HG02943 (cell line): ENCODE data around the gene GAL3ST1.
"Not testable (repeated sequence)": the region's sequence is repeated elsewhere in the genome, so short reads cannot be mapped to it uniquely, and the experiment has no call there.

ENCODE experiments used
- ATAC-seq: cut with Tn5 transposase; IDR thresholded peaks from one replicate; pipeline ENCODE4 v1.9.1; 2021; ENCODE audit warnings: mild to moderate bottlenecking, low read depth, moderate library complexity; ENCODE audit not compliant: unreplicated experiment

Gene GAL3ST1

DNA sequence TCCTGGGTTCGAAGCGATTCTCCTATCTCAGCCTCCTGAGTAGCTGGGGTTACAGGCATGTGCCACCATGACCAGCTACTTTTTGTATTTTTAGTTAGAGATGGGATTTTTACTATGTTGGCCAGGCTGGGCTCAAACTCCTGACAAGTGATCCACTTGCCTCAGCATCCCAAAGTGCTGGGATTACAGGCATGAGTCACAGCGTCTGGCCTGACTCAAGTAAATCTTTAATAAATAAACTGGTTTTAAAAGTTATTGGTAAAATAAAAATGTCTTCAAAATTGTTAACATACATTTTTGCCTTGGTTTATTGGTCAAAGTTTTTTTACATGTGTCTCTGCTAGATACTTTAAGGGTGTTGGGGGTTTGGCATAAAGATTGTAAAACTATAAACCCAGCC, 24.5 kb upstream of the GAL3ST1 start:
- no peak for ATAC-seq

DNA sequence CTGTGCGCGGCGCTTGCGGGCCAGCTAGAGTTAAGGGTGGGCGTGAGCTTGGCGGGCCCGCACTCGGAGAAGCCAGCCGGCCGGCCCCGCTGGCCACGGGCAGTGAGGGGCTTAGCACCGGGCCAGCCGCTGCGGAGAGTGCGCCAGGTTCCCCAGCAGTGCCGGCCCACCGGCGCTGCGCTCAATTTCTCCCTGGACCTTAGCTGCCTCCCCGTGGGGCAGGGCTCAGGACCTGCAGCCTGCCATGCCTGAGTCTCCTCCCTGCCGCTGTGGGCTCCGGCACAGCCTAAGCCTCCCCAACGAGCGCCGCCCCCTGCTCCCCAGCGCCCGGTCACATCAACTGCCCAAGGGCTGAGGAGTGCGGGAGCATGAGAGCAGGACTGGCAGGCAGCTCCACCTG, 22.4 kb upstream of the GAL3ST1 start:
- no peak for ATAC-seq

DNA sequence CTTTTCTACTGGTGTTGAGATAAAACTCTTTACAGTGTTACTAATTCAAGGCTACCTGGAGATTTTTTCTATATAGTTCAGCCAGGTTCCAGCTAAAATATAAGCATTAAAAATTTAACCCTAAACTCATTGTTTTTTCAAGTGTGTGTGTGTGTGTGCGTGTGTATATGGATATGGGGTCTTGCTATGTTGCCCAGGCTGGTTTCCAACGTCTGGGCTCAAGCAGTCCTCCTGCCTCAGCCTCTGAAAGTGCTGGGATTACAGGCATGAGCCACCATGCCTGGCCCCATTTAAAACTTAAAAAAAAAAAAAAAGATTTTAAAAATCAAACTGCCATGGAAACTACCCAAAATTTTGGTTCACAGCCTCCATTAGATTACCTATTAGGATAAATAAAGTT, 21.7 kb upstream of the GAL3ST1 start:
- no peak for ATAC-seq

DNA sequence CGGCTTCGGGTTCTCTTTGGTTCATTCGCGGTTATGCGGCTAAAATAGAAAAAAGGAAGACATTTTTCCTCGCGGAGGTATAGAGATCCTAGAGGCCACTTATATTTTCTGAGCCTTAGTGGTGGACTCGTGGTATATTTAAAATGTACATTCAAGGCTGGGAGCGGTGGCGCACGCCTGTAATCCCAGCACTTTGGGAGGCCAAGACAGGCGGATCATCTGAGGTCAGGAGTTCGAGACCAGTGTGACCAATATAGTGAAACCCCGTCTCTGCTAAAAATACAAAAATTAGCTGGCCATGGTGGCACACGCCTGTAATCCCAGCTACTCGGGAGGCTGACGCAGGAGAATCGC, 17.9 kb upstream of the GAL3ST1 start:
- not testable (repeated sequence) for ATAC-seq

DNA sequence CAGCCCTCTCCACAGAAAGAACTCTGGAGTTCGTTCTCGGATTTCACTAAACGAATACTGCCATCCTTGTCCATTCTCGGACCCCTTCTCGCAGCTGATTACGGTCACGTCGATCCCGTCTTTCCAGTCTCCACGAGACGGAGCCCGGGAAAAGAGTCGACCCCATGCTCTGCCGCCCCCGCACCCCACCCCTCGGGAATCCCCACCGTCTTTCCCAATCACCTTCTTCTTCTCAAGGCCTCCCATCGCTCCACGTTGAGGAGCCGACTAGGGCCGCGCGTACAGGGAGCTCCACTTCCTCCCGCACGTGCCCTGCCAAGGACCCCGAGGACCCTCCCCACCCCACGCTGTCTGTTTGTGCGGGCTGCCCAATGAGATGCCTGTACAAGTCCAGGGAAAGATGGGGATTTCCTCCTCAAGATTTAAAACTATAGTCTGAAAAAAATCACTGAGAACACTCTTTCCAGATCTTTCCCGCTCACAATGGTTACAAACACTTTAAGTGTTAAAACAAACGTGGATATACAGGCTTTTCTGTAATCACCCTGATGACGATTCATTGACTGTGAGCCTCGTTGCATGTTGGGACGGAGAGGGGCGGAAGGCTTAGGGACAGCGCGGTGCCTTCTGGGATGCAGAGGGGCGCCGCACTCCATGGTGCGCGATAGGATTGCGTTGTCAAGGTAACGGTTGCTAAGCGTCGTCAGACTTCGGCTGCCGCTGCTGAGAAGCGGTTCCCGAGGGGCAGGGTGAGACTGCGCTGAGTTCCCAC, 17.3 kb upstream of the GAL3ST1 start, which contains the start of gene PES1:
PES1 (minus strand) TSS at position 323 of the 772 bp plus-strand sequence; CDS start at position 246, 77 bp downstream.
- peak; percentile 96 for ATAC-seq

DNA sequence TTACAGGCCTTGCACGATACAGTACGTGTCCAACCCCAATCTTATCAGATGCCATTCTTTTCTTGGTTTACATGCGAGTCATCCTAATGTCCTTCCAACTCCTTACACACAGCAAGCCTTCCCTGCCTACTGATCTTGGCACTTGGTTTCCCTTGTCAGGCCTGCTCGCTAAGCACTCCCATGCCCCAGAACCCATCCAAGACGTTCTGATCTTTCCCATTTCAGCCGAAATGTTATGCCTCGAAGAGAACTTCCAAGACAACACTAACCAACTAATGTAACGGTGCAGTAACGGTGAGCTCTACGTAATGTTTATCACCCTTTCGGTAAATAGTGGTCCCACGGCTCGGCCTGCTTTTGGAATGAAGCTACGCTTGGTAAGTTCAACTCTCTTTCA, 16.7 kb upstream of the GAL3ST1 start:
- ATAC-seq, result no peak

DNA sequence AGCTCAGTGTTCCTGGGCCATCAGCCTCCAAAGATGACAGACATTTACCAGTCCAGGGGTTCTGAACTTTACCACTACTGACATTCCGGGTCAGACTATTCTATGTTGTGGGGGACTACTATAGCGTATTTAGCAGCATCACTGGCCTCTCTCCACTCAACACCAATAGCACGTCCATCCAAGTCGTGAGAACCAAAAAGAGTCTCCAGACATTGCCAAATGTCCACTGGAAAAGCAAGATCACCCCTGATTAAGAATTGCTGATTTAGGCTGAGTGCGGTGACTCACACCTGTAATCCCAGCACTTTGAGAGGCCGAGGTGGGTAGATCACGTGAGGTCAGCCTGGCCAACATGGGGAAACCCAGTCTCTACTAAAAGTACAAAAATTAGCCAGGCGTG, 11.9 kb upstream of the GAL3ST1 start:
- ATAC-seq, result no peak

DNA sequence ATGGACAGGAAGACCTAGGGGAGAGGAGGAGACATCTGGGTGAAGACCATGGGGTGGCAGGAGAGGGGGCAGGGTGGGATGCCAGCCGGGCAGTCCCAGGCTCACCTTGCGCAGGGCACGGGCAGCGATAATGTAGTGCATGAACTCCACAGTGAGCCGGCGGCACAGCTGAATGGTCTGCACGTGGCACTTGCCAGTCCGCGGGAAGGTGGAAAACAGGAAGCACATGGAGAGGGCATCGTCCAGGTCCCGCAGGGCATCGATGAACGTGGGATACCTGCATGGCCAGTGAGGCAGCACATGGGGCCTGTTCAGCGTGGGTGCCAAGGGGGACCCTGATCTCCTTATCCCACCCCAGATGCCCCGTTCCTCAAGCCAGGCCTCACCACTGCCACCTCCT, 10.0 kb upstream of the GAL3ST1 start:
- no peak for ATAC-seq

DNA sequence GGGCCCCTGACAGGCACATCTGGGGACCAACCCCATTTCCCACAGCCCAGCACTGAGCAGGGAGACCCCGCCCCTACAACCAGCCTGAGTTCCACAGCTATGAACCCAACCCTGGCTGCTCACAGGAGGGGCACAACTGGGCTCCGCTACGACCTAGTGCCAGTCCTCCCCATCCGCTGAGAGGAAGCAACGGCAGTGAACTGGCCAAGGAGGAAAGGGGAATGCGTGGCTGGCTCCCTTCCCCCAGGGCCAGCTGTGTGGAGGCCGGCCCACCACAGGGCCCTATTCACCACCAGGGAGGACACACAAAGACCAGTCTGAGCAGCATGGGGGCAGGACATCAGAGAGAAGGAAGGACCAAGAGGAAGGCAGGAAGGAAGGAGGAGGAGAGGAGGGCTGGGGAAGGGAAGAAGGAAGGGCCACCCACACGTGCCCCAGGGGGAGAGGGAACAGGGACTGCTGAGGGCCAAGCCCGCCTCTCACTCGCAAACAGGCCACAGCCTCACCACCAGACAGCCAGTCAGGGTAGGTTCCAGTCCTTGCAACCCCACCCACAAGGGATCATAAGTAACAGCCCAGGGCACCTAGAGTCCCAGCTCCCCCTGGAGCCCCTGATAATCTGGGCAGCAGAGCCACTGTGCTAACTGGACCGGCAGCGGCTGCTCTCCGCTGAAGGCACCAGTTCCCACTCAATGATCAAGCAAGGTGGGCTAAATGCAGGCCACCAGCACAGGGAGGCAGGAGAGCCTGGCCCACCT, 8.5 kb upstream of the GAL3ST1 start:
- ATAC-seq, result no peak

DNA sequence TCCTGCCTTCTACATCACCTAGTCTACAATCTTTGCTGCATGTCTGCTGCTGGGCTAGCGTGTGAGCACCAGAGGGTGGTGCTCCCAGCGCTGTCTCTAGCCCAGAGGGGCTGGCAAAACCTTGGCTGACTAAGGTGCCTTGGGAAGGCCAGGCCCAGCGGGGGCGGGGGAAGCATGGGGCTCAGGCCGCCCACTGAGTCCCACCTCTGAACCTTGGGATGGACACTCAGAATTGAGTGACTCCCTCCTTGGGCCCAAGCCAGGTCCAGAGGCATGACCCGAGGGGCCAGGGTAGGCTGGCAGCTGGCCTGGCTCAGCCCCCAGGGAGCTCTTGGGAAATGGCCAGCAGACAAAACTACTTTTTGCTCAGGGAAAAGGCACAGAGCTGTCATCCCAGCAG, 7.6 kb upstream of the GAL3ST1 start:
- no peak for ATAC-seq

DNA sequence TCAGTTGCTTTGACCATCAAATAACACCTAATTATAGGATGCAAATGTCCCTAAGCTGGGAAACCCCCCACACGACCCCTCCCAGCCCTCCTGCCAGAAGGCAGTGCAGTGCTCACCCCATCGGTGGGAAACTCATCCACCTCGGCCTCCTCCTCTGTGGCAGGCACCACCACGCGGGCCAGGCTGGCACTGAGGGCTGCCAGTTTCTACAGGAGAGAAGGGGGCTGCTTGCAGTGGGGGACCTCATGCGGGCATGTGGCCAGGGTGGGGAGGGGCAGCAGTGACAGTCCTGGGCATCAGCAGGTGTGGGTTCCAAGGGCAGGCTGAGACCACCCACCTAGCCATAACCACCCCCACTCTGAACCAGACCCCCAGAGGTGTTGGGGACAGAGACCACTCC, 6.4 kb upstream of the GAL3ST1 start:
- ATAC-seq, result no peak

DNA sequence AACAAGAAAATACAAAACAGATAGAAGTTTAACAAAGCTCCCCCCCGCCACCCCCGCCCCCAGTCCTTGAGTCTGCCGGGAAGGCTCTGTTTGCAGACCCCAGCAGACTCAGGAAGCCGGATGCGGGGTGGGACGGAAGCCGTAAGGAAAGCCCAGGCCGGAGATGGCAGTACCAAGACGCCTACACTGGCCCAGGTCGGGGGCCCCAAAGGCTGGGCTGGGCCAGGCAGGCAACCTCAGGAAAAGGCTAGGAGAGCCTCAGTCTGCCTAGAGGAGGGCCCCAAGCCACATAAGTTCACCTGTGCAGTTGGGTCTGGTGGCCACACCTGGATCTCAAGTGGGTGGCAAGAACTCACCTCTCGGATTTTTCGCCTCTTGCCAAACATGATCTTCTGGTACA, 4.0 kb upstream of the GAL3ST1 start:
- ATAC-seq, result no peak

DNA sequence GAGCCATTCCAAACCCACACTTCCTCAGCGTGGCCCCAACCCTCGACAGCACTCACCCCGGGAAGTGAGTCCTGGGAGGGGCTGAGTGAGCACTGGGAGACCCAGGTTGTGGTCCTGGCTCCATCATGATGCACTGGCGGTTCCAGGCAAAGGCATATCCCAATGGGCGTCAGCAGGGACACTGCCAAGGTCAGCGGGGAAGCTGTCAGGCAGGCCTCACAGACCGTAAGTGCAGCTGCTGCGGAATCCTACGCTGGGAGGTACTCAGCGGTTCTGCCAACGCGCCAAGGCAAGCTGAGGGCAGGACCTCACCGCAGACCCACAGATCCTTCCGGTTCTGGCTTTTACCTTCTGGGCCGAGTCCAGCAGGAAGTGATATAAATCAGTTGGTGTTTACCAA, 1.4 kb upstream of the GAL3ST1 start:
- no peak for ATAC-seq

DNA sequence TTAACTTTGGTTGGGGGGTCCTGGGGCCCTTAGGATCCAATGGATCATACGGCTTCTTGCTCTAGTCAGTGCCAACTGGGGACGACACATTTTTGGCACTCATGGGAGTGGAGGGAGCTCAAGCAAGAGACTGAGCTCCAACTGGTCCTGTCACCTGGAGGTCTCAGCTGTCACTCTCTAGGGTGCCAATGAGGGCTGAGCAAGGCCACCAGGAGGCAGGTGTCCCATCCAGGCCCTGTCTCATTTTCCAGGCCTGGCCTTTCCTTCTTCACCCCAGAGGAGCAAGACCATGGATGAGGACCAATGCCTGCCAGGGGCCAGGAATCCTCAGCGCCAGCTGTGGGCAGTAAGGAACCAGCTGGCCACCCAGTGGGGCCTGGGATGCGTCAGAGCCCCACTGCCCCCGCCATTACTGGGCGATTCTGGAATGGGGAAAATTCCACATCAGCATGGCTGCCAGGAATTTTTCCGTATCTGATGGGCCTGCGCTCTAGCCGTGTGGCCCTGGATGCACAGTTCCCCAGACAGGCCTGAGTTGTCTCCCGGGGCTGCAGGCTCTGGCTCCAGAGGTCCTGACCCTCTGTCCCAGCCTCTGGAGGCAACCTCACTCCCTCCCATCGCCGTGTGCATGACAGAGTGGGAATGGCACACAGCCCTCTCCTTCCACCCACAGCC, 669 bp upstream of the GAL3ST1 start:
- no peak for ATAC-seq

DNA sequence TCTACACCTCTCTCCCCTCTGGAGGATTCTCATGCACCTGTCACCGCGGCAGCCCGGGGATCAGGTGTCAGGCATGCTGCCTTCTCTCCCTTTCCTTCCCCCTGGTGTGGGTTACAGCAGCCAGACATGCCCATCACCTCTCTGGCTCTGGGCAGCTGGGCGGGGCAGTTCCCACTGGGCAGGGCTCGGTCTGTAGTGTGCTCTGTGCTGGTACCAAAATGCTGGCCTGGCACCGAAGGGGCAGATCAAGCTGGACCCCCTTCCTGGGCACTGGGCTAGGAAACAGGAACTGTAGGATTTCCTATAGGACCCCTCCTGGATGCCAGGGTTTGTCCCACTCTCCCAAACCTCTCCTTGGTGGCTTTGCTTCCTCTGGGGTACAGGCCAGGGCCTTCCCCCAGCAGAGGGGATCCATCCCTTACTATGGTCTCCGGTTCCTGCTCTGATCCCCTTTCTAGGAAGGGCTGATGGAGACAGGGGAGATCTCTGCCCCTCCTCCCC, 821 bp downstream of the GAL3ST1 start:
- no peak for ATAC-seq

DNA sequence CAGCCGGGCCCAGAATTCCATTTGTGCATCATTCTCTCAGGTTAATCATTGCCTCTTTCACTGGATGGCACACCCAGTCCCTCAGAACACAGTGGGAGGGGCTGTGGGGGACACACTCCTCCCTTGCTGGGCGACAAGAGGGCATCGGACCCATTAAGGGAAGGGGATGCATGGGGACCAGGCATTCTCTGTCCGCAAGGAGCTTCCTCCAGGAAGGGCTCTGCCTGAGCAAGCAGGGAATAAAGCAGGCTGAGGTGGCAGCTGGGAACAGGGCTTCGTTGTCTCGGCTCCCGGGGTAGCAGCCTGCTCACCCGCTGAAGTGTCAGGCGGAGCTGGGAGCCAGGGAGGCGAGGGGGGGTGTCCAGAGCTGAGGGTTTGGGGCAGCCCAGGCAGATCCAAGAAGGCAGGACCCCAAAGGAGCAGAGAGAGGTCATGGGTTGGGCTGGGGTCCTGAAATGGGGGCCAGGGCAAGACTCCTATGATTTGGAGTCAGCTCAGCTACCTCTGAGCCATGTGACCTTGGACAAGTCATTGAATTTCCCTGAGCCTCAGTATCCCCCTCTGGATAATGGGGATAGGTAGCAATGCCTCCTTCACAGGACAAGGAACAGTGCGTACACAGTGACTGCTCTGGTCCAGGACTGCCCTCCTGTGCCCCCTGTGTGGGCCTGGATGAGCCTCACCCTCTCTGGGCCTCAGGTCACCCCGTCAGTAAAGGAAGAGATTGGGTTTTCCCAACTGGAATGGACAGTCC, 1.4 kb downstream of the GAL3ST1 start:
- ATAC-seq, result no peak

DNA sequence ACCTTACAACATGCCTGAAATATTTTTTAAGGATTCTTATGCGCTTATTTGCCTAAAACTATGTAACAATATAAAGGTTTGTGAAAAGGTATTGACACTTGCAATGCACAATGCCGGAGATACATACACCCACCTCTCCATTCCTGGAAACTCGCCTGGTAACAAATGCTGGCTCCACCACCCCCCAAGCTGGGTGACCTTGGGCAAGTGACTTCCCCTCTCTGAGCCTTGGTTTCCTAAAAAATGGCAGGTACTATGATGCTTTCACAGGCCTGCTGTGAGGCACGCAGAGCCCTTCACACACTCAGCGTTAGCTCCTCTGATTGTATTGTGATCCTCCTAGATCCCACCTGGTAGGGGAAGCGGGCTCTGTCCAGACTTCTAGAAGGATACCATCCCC, 2.3 kb downstream of the GAL3ST1 start:
- no peak for ATAC-seq

DNA sequence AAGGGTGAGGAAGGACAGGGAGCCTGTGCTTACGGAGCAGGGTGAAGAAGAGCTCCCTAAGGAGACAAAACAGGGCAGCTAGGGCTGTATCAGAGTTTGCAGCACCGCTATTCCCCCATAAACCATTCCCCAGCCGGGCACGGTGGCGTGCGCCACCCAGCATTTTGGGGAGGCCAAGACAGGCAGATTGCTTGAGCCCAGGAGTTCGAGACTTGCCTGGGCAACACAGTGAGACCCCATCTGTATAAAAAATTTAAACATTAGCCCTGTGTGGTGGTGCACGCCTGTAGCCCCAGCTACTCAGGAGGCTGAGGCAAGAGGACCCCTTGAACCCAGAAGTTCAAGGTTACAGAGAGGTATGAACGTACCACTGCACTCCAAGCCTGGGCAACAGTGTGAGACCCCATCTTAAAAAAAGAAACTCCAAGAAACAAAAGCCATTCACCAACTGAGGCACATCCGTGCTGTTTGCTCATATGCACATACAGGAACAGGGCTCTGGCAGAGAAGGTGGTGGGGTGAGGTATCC, 4.7 kb downstream of the GAL3ST1 start:
- ATAC-seq, result no peak

DNA sequence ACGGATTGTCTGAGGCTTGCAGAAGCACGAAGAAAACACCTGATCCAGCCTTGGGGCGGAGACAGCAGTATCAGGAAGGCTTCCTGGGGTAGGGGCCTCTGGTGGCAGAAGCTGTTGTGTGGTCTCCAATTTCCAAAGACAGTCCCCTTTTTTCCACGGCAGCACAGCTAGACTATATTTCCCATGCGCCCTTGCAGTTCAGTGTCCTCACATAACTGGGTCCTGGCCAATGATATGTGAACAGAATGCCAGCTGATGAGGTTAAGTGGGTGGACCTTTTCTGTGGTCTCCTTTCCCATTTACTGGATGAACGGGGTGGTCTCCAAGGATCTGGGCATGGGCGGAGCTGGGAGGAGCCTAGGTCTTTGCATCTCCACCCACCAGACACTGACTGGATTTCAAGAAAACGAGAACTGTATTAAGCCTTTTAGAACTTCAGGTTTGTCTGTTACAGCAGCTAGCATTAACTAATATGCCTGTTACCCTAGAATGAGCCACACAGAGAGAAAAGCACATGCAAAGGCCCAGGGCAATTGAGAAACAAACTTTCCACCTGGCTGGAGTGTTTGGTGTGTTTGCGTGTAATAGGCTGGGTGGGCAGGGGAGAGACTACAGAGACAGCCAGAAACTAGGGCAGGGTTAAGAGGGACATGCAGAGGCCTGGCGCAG, 6.2 kb downstream of the GAL3ST1 start:
- no peak for ATAC-seq

DNA sequence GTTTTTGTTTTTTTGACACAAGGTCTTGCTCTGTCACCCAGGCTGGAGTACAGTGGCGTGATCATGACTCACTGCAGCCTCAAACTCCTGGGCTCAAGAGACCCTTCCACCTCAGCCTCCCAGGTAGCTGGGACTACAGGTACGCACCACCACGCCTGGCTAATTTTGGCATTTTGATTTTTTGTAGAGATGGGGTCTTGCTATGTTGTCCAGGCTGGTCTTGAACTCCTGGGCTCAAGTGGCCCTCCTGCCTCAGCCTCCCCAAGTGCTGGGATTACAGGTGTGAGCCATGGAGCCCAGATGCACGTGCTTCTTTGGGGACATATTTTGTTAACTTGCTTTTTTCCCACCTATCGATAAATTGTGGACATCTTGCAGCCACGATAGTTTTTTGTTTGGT, 7.2 kb downstream of the GAL3ST1 start:
- not testable (repeated sequence) for ATAC-seq
